ENCODE measurements around the gene BBS9. TPM values are rescaled to one million over a fixed set of nuclear protein-coding genes. Genes with fewer than 3 reads are reported as not detected.

Gene BBS9
- total RNA-seq, 2 experiments from 2014 or later: 16.0 to 20.4 TPM

- CTCF ChIA-PET: interaction anchor here (0.8 to 1.5 kb wide), 3 partner anchors 9 to 749 kb away, joined by 4 read pairs; no protein-coding TSS in a partner anchor
- no peak for DNase-seq
- no peaks in the 10 kb centered on the region for H3K27me3 ChIP-seq (ENCODE audit: control insufficient read depth in 1 of 2, insufficient read depth in 2 of 2, low read length in 2 of 2)
- H3K4me3 ChIP-seq (ENCODE audit: low read length): no peak overlapping the region
- H3K4me3 Mint-ChIP-seq: no peak overlapping the region
- H3K9me3 Mint-ChIP-seq: peaks cover 2% of the 10 kb centered on the region
- no peaks in the 10 kb centered on the region for H3K4me1 Mint-ChIP-seq (ENCODE audit: low read depth)
- H3K4me1 ChIP-seq (ENCODE audit: insufficient read depth, low read length): no peaks in the 10 kb centered on the region
- no peak overlapping the region for H3K27ac ChIP-seq (ENCODE audit: low read depth in 1 of 2, low read length in 2 of 2)
- no peak overlapping the region for H3K27ac Mint-ChIP-seq
- no peaks in the 10 kb centered on the region for H3K27me3 Mint-ChIP-seq
- no peak for ATAC-seq (ENCODE audit: poor library complexity)
- no peaks in the 10 kb centered on the region for H3K36me3 ChIP-seq (ENCODE audit: insufficient read depth, low read length)
- TF ChIP-seq, protein P1, sequence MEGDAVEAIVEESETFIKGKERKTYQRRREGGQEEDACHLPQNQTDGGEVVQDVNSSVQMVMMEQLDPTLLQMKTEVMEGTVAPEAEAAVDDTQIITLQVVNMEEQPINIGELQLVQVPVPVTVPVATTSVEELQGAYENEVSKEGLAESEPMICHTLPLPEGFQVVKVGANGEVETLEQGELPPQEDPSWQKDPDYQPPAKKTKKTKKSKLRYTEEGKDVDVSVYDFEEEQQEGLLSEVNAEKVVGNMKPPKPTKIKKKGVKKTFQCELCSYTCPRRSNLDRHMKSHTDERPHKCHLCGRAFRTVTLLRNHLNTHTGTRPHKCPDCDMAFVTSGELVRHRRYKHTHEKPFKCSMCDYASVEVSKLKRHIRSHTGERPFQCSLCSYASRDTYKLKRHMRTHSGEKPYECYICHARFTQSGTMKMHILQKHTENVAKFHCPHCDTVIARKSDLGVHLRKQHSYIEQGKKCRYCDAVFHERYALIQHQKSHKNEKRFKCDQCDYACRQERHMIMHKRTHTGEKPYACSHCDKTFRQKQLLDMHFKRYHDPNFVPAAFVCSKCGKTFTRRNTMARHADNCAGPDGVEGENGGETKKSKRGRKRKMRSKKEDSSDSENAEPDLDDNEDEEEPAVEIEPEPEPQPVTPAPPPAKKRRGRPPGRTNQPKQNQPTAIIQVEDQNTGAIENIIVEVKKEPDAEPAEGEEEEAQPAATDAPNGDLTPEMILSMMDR (IDR thresholded peaks at IDR 0.05): no peak
- peaks cover 0 to 4% of the 10 kb centered on the region in 2 experiments for H3K9me3 ChIP-seq (ENCODE audit: control insufficient read depth in 1 of 2, insufficient read depth in 1 of 2, low read length in 2 of 2)
- intact Hi-C loops (cut with DNase I, micrococcal nuclease): loop anchor here (2.0 to 10.0 kb wide), 3 partner anchors 710 to 1137 kb away; no protein-coding TSS in a partner anchor
- peaks cover 22% of the 10 kb centered on the region for H3K36me3 Mint-ChIP-seq (ENCODE audit: low read depth)
- POLR2A ChIA-PET: no interaction called here
Measured at GRCh38 chr7:33184828-33185227, 55.5 kb downstream of the BBS9 start.

DNA sequence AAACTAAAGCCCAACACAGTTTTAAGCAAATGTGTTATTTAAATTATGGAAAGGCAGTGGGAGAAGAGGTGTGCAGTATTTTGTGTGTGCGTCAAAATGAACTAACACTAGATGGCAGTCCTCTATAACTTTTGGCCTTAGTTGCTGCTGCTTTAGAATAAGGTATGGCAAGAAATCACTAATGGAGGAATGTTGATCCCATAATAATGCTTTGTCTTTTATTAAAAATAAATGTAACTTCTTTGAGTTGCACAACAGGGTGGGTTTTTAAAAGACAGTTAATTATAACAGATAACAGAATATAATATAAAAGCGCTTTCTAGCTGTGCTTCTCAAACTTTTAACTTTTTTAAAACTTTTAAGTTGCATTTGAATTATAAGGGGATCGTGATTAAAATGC, 56.4 kb downstream of the BBS9 start:
- CTCF ChIA-PET: interaction anchor here (1.0 to 1.5 kb wide), 3 partner anchors 10 to 747 kb away, joined by 4 to 5 read pairs (median 4); no protein-coding TSS in a partner anchor
- no peak overlapping the region for H3K27ac ChIP-seq (ENCODE audit: low read depth in 1 of 2, low read length in 2 of 2)
- H3K27me3 Mint-ChIP-seq: no peaks in the 10 kb centered on the region
- H3K36me3 ChIP-seq (ENCODE audit: insufficient read depth, low read length): no peaks in the 10 kb centered on the region
- no peak overlapping the region for H3K4me3 Mint-ChIP-seq
- H3K4me1 ChIP-seq (ENCODE audit: insufficient read depth, low read length): peaks cover 4% of the 10 kb centered on the region
- peaks cover 18% of the 10 kb centered on the region for H3K36me3 Mint-ChIP-seq (ENCODE audit: low read depth)
- ATAC-seq (ENCODE audit: poor library complexity) (no peak), DNase-seq (peak in 4 of 14 experiments; percentile 6 to 60 (median 55))
- H3K27ac Mint-ChIP-seq: no peak overlapping the region
- H3K9me3 Mint-ChIP-seq: no peaks in the 10 kb centered on the region
- POLR2A ChIA-PET: no interaction called here
- TF ChIP-seq, protein P1 (IDR thresholded peaks at IDR 0.05): peak; percentile 53
- no peak overlapping the region for H3K4me3 ChIP-seq (ENCODE audit: low read length)
- peaks cover 9% of the 10 kb centered on the region for H3K4me1 Mint-ChIP-seq (ENCODE audit: low read depth)
- no peaks in the 10 kb centered on the region for H3K9me3 ChIP-seq (ENCODE audit: control insufficient read depth in 1 of 2, insufficient read depth in 1 of 2, low read length in 2 of 2)
- no peaks in the 10 kb centered on the region for H3K27me3 ChIP-seq (ENCODE audit: control insufficient read depth in 1 of 2, insufficient read depth in 2 of 2, low read length in 2 of 2)
- intact Hi-C loops (cut with DNase I, micrococcal nuclease): loop anchor here (2.0 to 10.0 kb wide), 3 partner anchors 709 to 1137 kb away; no protein-coding TSS in a partner anchor

DNA sequence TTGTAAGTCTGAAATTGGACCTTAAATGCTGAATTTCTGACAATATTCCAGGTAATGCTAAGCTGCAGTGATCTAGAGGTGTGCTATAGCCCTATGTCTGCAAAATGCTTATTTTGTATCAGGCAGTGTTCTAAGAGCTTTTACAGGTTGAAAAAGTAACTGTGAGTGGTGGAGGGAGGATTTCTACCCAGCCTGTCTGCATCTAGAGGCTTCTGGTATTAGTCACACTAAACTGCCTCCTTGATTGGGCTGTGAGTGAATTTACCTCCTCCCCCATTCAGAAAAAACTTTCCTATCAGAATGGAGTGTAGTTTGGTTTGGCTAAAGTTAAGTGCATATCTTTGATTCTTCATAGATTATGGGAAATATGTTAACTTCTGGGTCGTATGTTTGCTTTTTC, 56.8 kb downstream of the BBS9 start:
- H3K9me3 Mint-ChIP-seq: no peaks in the 10 kb centered on the region
- ChIA-PET POLR2A (no interaction called here), CTCF (interaction anchor here (1.2 to 1.5 kb wide), 2 partner anchors 10 to 747 kb away, joined by 4 to 5 read pairs; no protein-coding TSS in a partner anchor)
- DNase-seq: no peak
- H3K9me3 ChIP-seq (ENCODE audit: control insufficient read depth in 1 of 2, insufficient read depth in 1 of 2, low read length in 2 of 2): no peaks in the 10 kb centered on the region
- no peaks in the 10 kb centered on the region for H3K36me3 ChIP-seq (ENCODE audit: insufficient read depth, low read length)
- no peaks in the 10 kb centered on the region for H3K27me3 Mint-ChIP-seq
- peaks cover 13% of the 10 kb centered on the region for H3K4me1 Mint-ChIP-seq (ENCODE audit: low read depth)
- no peaks in the 10 kb centered on the region for H3K27me3 ChIP-seq (ENCODE audit: control insufficient read depth in 1 of 2, insufficient read depth in 2 of 2, low read length in 2 of 2)
- intact Hi-C loops (cut with DNase I, micrococcal nuclease): loop anchor here (5.0 to 10.0 kb wide), 2 partner anchors 709 to 1136 kb away; no protein-coding TSS in a partner anchor
- H3K27ac ChIP-seq (ENCODE audit: low read depth in 1 of 2, low read length in 2 of 2): no peak overlapping the region
- TF ChIP-seq, protein P1 (IDR thresholded peaks at IDR 0.05): no peak
- no peak overlapping the region for H3K27ac Mint-ChIP-seq
- peaks cover 7% of the 10 kb centered on the region for H3K4me1 ChIP-seq (ENCODE audit: insufficient read depth, low read length)
- no peak for ATAC-seq (ENCODE audit: poor library complexity)
- H3K4me3 ChIP-seq (ENCODE audit: low read length): no peak overlapping the region
- no peak overlapping the region for H3K4me3 Mint-ChIP-seq
- H3K36me3 Mint-ChIP-seq (ENCODE audit: low read depth): peaks cover 18% of the 10 kb centered on the region
